Tracheal epithelial cell (primary cell): ENCODE measurements around the gene GDPD5. TPM values are rescaled to one million over a fixed set of nuclear protein-coding genes. Genes with fewer than 3 reads are reported as not detected.

Experiments
- total RNA-seq: library from RNA; depleted of rRNA; stranded (reverse); fragments of >200 nt; gene quantifications from 2 replicates; pipeline ENCODE4 v1.2.1, GENCODE V29; 2014

Gene GDPD5
- 0.21 and 0.72 TPM in 2 replicates for total RNA-seq

GRCh38 chr11:75525433-75526191 lies at the start of gene GDPD5:
GDPD5 (minus strand) TSS chr11:75525941; CDS start chr11:75477735, 48,206 bp downstream.

GRCh38 chr11:75562048-75562835 lies 36.5 kb upstream of the GDPD5 start, which contains the start of gene SERPINH1:
SERPINH1 (plus strand) TSS chr11:75562253; CDS start chr11:75566350, 4,097 bp downstream.

GRCh38 chr11:75432911-75433321 lies 92.8 kb downstream of the GDPD5 start, which contains the start of gene KLHL35:
KLHL35 (minus strand) TSS chr11:75433203; CDS start chr11:75430629, 2,574 bp downstream.

GRCh38 chr11:75399344-75400145 lies 126.2 kb downstream of the GDPD5 start, which contains the start of gene RPS3:
RPS3 (plus strand) TSS chr11:75399518; CDS start chr11:75399548, 30 bp downstream.

Other genes starting within 250 kb of the GDPD5 start
- gene ARRB1, start 174.3 kb downstream of the GDPD5 start, total RNA-seq: 0.64 and 1.9 TPM in 2 replicates
- gene RPS3, start 126.4 kb downstream of the GDPD5 start, total RNA-seq: 2,550 and 2,678 TPM in 2 replicates
- gene KLHL35, start 92.7 kb downstream of the GDPD5 start, total RNA-seq: 2.4 TPM in 1 of 2 replicates, not detected in the other
- 74.0 and 192 TPM in 2 replicates for gene SERPINH1, start 36.3 kb upstream of the GDPD5 start, total RNA-seq
- 0.48 TPM in 1 of 2 replicates, not detected in the other for gene MAP6, start 143.1 kb upstream of the GDPD5 start, total RNA-seq
- not detected in 2 replicates for gene MOGAT2, start 191.9 kb upstream of the GDPD5 start, total RNA-seq
- 6.3 and 11.7 TPM in 2 replicates for gene DGAT2, start 242.8 kb upstream of the GDPD5 start, total RNA-seq